ENCODE results near the gene MLF2. TPM values are rescaled to one million over a fixed set of nuclear protein-coding genes. Genes with fewer than 3 reads are reported as not detected.
A peak's percentile ranks its signal among the peaks of the same experiment; 100 is the strongest.
"Not testable (repeated sequence)": the region's sequence is repeated elsewhere in the genome, so short reads cannot be mapped to it uniquely, and the experiment has no call there.

The MLF2 gene
- total and polyA plus RNA-seq, 7 donors, result 104 to 245 (median 156) TPM

DNA sequence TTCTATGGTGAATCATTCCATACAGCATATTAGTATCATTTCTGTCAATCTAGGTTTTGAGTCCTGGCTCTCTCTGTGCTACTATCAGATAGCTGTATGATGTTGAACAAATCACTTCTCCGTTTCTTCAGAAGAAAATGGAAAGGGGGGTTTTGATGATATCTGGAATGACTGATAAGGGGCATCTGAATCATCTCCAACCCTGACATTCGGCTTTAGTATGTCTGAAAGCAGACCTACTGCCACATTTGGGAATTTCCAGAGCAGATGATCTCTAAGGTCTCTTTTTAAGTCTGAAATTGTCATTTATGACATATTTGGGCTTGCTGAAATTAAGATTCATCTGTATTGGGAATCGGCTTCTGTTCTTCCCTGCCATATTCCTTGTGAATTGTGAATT lies 10.1 kb downstream of the MLF2 start:
- intact Hi-C loops (cut with DNase I), result no loop called here
- TF ChIP-seq, protein P1, sequence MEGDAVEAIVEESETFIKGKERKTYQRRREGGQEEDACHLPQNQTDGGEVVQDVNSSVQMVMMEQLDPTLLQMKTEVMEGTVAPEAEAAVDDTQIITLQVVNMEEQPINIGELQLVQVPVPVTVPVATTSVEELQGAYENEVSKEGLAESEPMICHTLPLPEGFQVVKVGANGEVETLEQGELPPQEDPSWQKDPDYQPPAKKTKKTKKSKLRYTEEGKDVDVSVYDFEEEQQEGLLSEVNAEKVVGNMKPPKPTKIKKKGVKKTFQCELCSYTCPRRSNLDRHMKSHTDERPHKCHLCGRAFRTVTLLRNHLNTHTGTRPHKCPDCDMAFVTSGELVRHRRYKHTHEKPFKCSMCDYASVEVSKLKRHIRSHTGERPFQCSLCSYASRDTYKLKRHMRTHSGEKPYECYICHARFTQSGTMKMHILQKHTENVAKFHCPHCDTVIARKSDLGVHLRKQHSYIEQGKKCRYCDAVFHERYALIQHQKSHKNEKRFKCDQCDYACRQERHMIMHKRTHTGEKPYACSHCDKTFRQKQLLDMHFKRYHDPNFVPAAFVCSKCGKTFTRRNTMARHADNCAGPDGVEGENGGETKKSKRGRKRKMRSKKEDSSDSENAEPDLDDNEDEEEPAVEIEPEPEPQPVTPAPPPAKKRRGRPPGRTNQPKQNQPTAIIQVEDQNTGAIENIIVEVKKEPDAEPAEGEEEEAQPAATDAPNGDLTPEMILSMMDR (IDR thresholded peaks at IDR 0.05), result no peak
- no peak overlapping the region for H3K27ac ChIP-seq
- peaks cover 3% of the 10 kb centered on the region for H3K4me1 ChIP-seq
- DNase-seq (no peak), ATAC-seq (no peak)
- H3K27me3 ChIP-seq (ENCODE audit: insufficient read depth in 3 of 3, low read length in 2 of 3), result no peaks in the 10 kb centered on the region
- H3K9me3 ChIP-seq, result no peaks in the 10 kb centered on the region
- WGBS, 3 donors, result 88 to 90% (median 89%) methylated on average over 3 of the region's 3 CpGs
- H3K4me3 ChIP-seq, result no peak overlapping the region
- H3K36me3 ChIP-seq (ENCODE audit: insufficient read depth in 1 of 2, low read depth in 1 of 2), result peaks cover 0 to 19% of the 10 kb centered on the region in 2 donors

DNA sequence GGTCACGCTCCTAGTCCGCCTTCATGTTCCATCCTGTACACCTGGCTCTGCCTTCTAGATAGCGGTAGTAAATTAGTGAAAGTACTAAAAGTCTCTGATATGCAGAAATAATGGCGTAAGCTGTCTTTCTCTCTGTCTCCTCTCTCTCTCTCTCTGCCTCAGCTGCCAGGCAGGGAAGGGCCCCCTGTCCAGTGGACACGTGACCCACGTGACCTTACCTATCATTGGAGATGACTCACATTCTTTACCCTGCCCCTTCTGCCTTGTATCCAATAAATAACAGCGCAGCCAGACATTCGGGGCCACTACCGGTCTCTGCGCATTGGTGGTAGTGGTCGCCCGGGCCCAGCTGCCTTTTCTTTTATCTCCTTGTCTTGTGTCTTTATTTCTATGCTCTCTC lies 10.9 kb downstream of the MLF2 start:
- H3K27ac ChIP-seq; intact Hi-C loops (cut with DNase I); H3K4me3 ChIP-seq; ATAC-seq; H3K27me3 ChIP-seq (ENCODE audit: insufficient read depth in 3 of 3, low read length in 2 of 3); H3K4me1 ChIP-seq; DNase-seq; H3K9me3 ChIP-seq: not testable (repeated sequence)
- whole genome bisulfite sequencing, 3 donors, result 74 to 76% (median 74%) methylated on average over 9 to 12 of the region's 12 CpGs
- H3K36me3 ChIP-seq (ENCODE audit: insufficient read depth in 1 of 2, low read depth in 1 of 2), result peaks cover 0 to 12% of the 10 kb centered on the region in 2 donors

DNA sequence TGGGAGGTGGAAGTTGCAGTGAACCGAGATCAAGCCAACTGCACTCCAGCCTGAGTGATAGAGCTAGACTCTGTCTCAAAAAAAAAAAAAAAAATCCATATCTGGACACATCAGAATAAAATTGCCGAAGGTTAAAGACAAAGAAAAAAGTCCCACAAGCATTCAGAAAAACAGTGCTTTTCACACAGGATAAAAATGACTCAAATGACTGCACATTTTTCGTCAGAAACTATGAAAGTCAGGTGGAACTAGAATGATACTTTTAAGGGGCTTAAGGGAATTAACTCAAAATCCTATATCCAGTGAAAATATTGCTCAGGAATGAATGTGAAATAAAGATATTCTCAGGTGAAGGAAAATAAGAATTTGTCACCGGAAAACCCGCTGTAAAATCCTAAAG lies 16.2 kb downstream of the MLF2 start:
- TF ChIP-seq, protein P1 (IDR thresholded peaks at IDR 0.05), result no peak
- intact Hi-C loops (cut with DNase I), result loop anchor here in 1 of 2 donors (5.0 kb wide), 1 partner anchor 41 kb away; no protein-coding TSS in a partner anchor
- H3K4me3 ChIP-seq, result no peak overlapping the region
- 91 to 97% (median 93%) methylated on average over 5 of the region's 5 CpGs for WGBS, 3 donors
- H3K27ac ChIP-seq, result peak overlapping the region; percentile 84
- no peak for ATAC-seq
- no peaks in the 10 kb centered on the region for H3K27me3 ChIP-seq (ENCODE audit: insufficient read depth in 3 of 3, low read length in 2 of 3)
- peaks cover 5 to 16% of the 10 kb centered on the region in 2 donors for H3K36me3 ChIP-seq (ENCODE audit: insufficient read depth in 1 of 2, low read depth in 1 of 2)
- DNase-seq, result no peak
- no peaks in the 10 kb centered on the region for H3K9me3 ChIP-seq
- peaks cover 12% of the 10 kb centered on the region for H3K4me1 ChIP-seq

DNA sequence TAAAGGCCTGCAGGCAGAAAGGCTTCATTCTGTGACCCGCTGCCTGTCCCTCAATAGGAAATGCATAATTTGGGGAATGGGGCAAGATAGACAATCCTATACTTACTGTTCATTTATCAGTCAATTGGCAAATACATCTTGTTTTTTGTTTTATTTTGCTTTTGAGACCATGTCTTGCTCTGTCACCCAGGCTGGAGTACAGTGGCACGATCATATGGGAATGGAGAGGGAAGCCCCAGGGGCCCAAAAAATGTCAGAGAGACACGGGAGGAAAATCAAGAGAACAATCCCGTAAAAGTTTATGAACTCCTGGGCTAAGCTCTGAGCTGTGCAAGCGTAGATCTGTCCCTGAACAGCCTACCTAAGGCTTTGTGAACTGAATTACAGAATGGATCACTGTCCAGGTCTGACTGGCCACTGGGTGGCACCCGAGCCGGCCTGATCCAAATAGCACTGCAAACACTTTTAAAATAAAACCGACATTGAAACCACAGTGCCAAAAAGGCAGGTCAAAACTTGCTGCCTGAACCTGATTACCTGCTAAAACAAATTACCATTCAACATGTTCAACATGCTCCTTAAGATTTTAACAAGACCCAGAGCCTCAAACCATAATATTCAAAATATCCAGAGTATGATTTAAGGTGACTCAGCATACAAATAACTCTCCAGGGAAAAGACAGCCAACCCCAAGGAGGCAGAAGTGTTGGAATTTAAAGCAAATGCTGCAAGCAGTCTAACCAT lies 17.3 kb downstream of the MLF2 start:
- peak overlapping the region; percentile 30 for H3K4me3 ChIP-seq
- peak; percentile 93 to 98 (median 96) for ATAC-seq
- TF ChIP-seq, protein P1 (IDR thresholded peaks at IDR 0.05), result peak; percentile 79
- intact Hi-C loops (cut with DNase I), result loop anchor here (2.0 to 5.0 kb wide), 3 partner anchors 42 to 91 kb away; no protein-coding TSS in a partner anchor
- H3K36me3 ChIP-seq (ENCODE audit: insufficient read depth in 1 of 2, low read depth in 1 of 2), result peaks cover 8 to 27% of the 10 kb centered on the region in 2 donors
- peaks cover 12% of the 10 kb centered on the region for H3K4me1 ChIP-seq
- no peaks in the 10 kb centered on the region for H3K27me3 ChIP-seq (ENCODE audit: insufficient read depth in 3 of 3, low read length in 2 of 3)
- WGBS, 3 donors, result 28 to 40% (median 32%) methylated on average over 8 of the region's 8 CpGs
- no peaks in the 10 kb centered on the region for H3K9me3 ChIP-seq
- DNase-seq, result peak; percentile 61 to 83
- H3K27ac ChIP-seq, result peak overlapping the region; percentile 84

DNA sequence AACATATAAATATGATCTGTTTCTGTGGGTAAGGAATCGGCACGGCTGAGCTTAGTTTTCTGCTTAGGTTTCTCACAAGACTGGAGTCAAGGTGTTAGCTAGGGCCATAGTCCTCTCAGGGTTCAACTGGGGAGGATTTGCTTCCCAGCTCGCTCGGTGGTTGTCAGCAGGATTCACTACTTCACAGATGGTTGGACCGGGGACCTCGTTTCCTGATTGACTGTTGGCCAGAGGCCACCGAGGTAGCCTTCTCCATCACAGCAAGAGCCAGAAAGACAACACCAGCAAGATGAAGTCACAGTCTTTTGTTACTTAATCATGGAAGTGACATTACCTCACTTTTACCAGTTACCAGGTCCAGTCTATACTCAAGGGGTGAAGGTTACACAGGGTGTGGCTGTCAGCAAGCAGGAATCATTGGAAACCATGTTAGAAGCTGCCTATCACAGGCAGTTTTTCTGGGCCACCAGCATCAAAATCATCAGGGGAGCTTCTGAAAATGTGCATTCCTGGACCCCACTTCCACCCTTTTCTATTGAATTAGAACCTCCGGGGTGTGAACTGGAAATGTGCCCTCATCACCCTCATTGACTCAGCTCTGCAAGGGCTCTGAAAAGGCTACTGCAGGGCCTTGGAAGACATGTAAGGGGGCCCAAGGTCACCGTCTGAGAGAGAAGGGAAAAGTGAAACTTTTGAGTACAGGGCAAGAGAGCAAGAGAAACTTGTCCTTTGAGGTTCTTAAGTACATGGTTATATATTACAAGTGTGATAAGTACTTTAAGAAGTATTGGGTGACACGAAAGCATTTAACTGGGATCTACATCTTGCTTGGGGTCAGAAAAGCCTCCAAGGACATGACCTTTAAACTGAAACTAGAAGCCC lies 18.2 kb downstream of the MLF2 start:
- H3K36me3 ChIP-seq (ENCODE audit: insufficient read depth in 1 of 2, low read depth in 1 of 2), result peaks cover 15 to 36% of the 10 kb centered on the region in 2 donors
- WGBS, 3 donors, result 49 to 65% (median 50%) methylated on average over 10 of the region's 10 CpGs
- intact Hi-C loops (cut with DNase I), result loop anchor here (2.0 to 5.0 kb wide), 3 partner anchors 43 to 92 kb away; no protein-coding TSS in a partner anchor
- peak overlapping the region; percentile 84 for H3K27ac ChIP-seq
- H3K4me1 ChIP-seq, result peaks cover 12% of the 10 kb centered on the region
- TF ChIP-seq, protein P1 (IDR thresholded peaks at IDR 0.05), result no peak
- ATAC-seq, result no peak
- no peak overlapping the region for H3K4me3 ChIP-seq
- H3K9me3 ChIP-seq, result no peaks in the 10 kb centered on the region
- no peaks in the 10 kb centered on the region for H3K27me3 ChIP-seq (ENCODE audit: insufficient read depth in 3 of 3, low read length in 2 of 3)
- no peak for DNase-seq
